ENCODE measurements around the gene MTRF1.

The MTRF1 gene

GRCh38 chr13:41213316-41213715, 50.1 kb downstream of the MTRF1 start:
- no peak overlapping the region for H3K4me2 ChIP-seq (ENCODE audit: low read length)
- no peaks in the 10 kb centered on the region for H3F3A ChIP-seq (ENCODE audit: insufficient read depth, low read length)
- no peaks in the 10 kb centered on the region for H4K20me1 ChIP-seq (ENCODE audit: insufficient read depth, low read length)
- H3K4me1 ChIP-seq (ENCODE audit: insufficient read depth, low read length, severe bottlenecking), result no peaks in the 10 kb centered on the region
- no peak overlapping the region for H2AFZ ChIP-seq (ENCODE audit: low read length)
- H3K9me2 ChIP-seq (ENCODE audit: low read depth, low read length), result no peaks in the 10 kb centered on the region
- no peak overlapping the region for H3K4me3 ChIP-seq (ENCODE audit: low read depth, low read length, poor library complexity, severe bottlenecking)
- TF ChIP-seq CTCF (IDR thresholded peaks at IDR 0.05; ENCODE audit: low read length), result no peak
- no peak for TF ChIP-seq EZH2 (IDR thresholded peaks at IDR 0.05; ENCODE audit: borderline replicate concordance, low read length)
- H3K79me2 ChIP-seq (ENCODE audit: insufficient read depth, low read length), result no peaks in the 10 kb centered on the region
- no peaks in the 10 kb centered on the region for H3K36me3 ChIP-seq (ENCODE audit: insufficient read depth, low read length)
- H3K9me3 ChIP-seq (ENCODE audit: low read length), result peaks cover 6% of the 10 kb centered on the region
- H3K27ac ChIP-seq (ENCODE audit: low read depth, low read length, poor library complexity, severe bottlenecking), result no peak overlapping the region
- no peaks in the 10 kb centered on the region for H3K27me3 ChIP-seq (ENCODE audit: insufficient read depth, low read length)
- no peak overlapping the region for H3K9ac ChIP-seq (ENCODE audit: low read length)

GRCh38 chr13:41212881-41213280, 50.5 kb downstream of the MTRF1 start:
- H2AFZ ChIP-seq (ENCODE audit: low read length), result no peak overlapping the region
- TF ChIP-seq EZH2 (IDR thresholded peaks at IDR 0.05; ENCODE audit: borderline replicate concordance, low read length) (no peak), CTCF (IDR thresholded peaks at IDR 0.05; ENCODE audit: low read length) (no peak)
- H3K4me1 ChIP-seq (ENCODE audit: insufficient read depth, low read length, severe bottlenecking), result no peaks in the 10 kb centered on the region
- no peak overlapping the region for H3K4me2 ChIP-seq (ENCODE audit: low read length)
- no peaks in the 10 kb centered on the region for H3K27me3 ChIP-seq (ENCODE audit: insufficient read depth, low read length)
- H3K79me2 ChIP-seq (ENCODE audit: insufficient read depth, low read length), result no peaks in the 10 kb centered on the region
- no peak overlapping the region for H3K4me3 ChIP-seq (ENCODE audit: low read depth, low read length, poor library complexity, severe bottlenecking)
- H3K27ac ChIP-seq (ENCODE audit: low read depth, low read length, poor library complexity, severe bottlenecking), result no peak overlapping the region
- peaks cover 10% of the 10 kb centered on the region for H3K9me3 ChIP-seq (ENCODE audit: low read length)
- no peaks in the 10 kb centered on the region for H4K20me1 ChIP-seq (ENCODE audit: insufficient read depth, low read length)
- H3K36me3 ChIP-seq (ENCODE audit: insufficient read depth, low read length), result no peaks in the 10 kb centered on the region
- H3K9me2 ChIP-seq (ENCODE audit: low read depth, low read length), result no peaks in the 10 kb centered on the region
- H3F3A ChIP-seq (ENCODE audit: insufficient read depth, low read length), result no peaks in the 10 kb centered on the region
- no peak overlapping the region for H3K9ac ChIP-seq (ENCODE audit: low read length)

GRCh38 chr13:41211062-41211461, 52.3 kb downstream of the MTRF1 start:
- Histone ChIP-seq H3K4me2 (ENCODE audit: low read length) (no peak overlapping the region), H3K4me1 (ENCODE audit: insufficient read depth, low read length, severe bottlenecking) (no peaks in the 10 kb centered on the region), H3K9ac (ENCODE audit: low read length) (no peak overlapping the region), H3K27me3 (ENCODE audit: insufficient read depth, low read length) (no peaks in the 10 kb centered on the region), H3K36me3 (ENCODE audit: insufficient read depth, low read length) (no peaks in the 10 kb centered on the region), H3K9me3 (ENCODE audit: low read length) (peaks cover 12% of the 10 kb centered on the region), H3K27ac (ENCODE audit: low read depth, low read length, poor library complexity, severe bottlenecking) (no peak overlapping the region), H3K9me2 (ENCODE audit: low read depth, low read length) (no peaks in the 10 kb centered on the region), H3F3A (ENCODE audit: insufficient read depth, low read length) (no peaks in the 10 kb centered on the region), H3K79me2 (ENCODE audit: insufficient read depth, low read length) (no peaks in the 10 kb centered on the region), H4K20me1 (ENCODE audit: insufficient read depth, low read length) (no peaks in the 10 kb centered on the region), H3K4me3 (ENCODE audit: low read depth, low read length, poor library complexity, severe bottlenecking) (no peak overlapping the region), H2AFZ (ENCODE audit: low read length) (no peak overlapping the region)
- TF ChIP-seq EZH2 (IDR thresholded peaks at IDR 0.05; ENCODE audit: borderline replicate concordance, low read length) (no peak), CTCF (IDR thresholded peaks at IDR 0.05; ENCODE audit: low read length) (no peak)

All from OCI-LY1 (cell line).